ENCODE data around the gene RASA3. TPM values are rescaled to one million over a fixed set of nuclear protein-coding genes. Genes with fewer than 3 reads are reported as not detected.

The RASA3 gene
- total RNA-seq, 4 donors from 2014 or later = 25.0 to 43.1 (median 30.2) TPM

- no peak for TF ChIP-seq POLR2AphosphoS5 (IDR thresholded peaks at IDR 0.05)
- TF ChIP-seq POLR2A (IDR thresholded peaks at IDR 0.05) = no peak
- TF ChIP-seq CTCF (IDR thresholded peaks at IDR 0.05) = no peak
- TF ChIP-seq EP300 (IDR thresholded peaks at IDR 0.05) = no peak
- H3K4me1 ChIP-seq = peaks cover 0 to 34% (median 7%) of the 10 kb centered on the region in 3 donors
- H3K9me3 ChIP-seq = no peaks in the 10 kb centered on the region
- no peaks in the 10 kb centered on the region for H3K36me3 ChIP-seq
- peak; percentile 7 for ATAC-seq
- H3K27ac ChIP-seq = no peak overlapping the region
- H3K4me3 ChIP-seq = no peak overlapping the region
- WGBS, 2 donors (ENCODE audit: low coverage in 1 of 2) = 71 to 85% methylated on average over 3 to 4 of the region's 12 CpGs
- H3K27me3 ChIP-seq = peaks cover 4% of the 10 kb centered on the region
Observed at GRCh38 chr13:113937073-113937472, 195.3 kb downstream of the RASA3 start.

GRCh38 chr13:113936166-113936965 lies 196.1 kb downstream of the RASA3 start:
- peak; percentile 6 for ATAC-seq
- 89 to 93% methylated on average over 12 to 22 of the region's 25 CpGs for WGBS, 2 donors (ENCODE audit: low coverage in 1 of 2)
- TF ChIP-seq POLR2A (IDR thresholded peaks at IDR 0.05) = no peak
- no peak for TF ChIP-seq EP300 (IDR thresholded peaks at IDR 0.05)
- no peak for TF ChIP-seq POLR2AphosphoS5 (IDR thresholded peaks at IDR 0.05)
- no peak for TF ChIP-seq CTCF (IDR thresholded peaks at IDR 0.05)
- peak overlapping the region in 1 of 4 donors; percentile 54 for H3K27ac ChIP-seq
- H3K36me3 ChIP-seq = no peaks in the 10 kb centered on the region
- peaks cover 4% of the 10 kb centered on the region for H3K27me3 ChIP-seq
- H3K4me1 ChIP-seq = peaks cover 0 to 34% (median 7%) of the 10 kb centered on the region in 3 donors
- no peak overlapping the region for H3K4me3 ChIP-seq
- H3K9me3 ChIP-seq = no peaks in the 10 kb centered on the region

GRCh38 chr13:113935001-113935844 lies 197.2 kb downstream of the RASA3 start:
- ATAC-seq = peak; percentile 20
- peak overlapping the region in 3 of 4 donors; percentile 48 to 72 (median 54) for H3K27ac ChIP-seq
- WGBS, 2 donors (ENCODE audit: low coverage in 1 of 2) = 47 to 60% methylated on average over 3 to 6 of the region's 21 CpGs

GRCh38 chr13:113934576-113934975 lies 197.8 kb downstream of the RASA3 start:
- TF ChIP-seq EP300 (IDR thresholded peaks at IDR 0.05) = no peak
- TF ChIP-seq POLR2AphosphoS5 (IDR thresholded peaks at IDR 0.05) = no peak
- TF ChIP-seq POLR2A (IDR thresholded peaks at IDR 0.05) = no peak
- no peak for TF ChIP-seq CTCF (IDR thresholded peaks at IDR 0.05)
- Histone ChIP-seq H3K9me3 (no peaks in the 10 kb centered on the region), H3K4me3 (no peak overlapping the region), H3K4me1 (peaks cover 0 to 46% (median 8%) of the 10 kb centered on the region in 3 donors), H3K27ac (peak overlapping the region in 1 of 4 donors; percentile 72), H3K36me3 (no peaks in the 10 kb centered on the region), H3K27me3 (no peaks in the 10 kb centered on the region)
- no peak for ATAC-seq
- WGBS, 2 donors (ENCODE audit: low coverage in 1 of 2) = 65 to 90% methylated on average over 4 of the region's 14 CpGs

More at GRCh38 chr13:113935001-113935844, 197.2 kb downstream of the RASA3 start:
- Histone ChIP-seq H3K9me3 (no peaks in the 10 kb centered on the region), H3K36me3 (no peaks in the 10 kb centered on the region), H3K27me3 (peaks cover 4% of the 10 kb centered on the region), H3K4me3 (no peak overlapping the region), H3K4me1 (peaks cover 0 to 39% (median 7%) of the 10 kb centered on the region in 3 donors)
- no peak for TF ChIP-seq CTCF (IDR thresholded peaks at IDR 0.05)
- TF ChIP-seq POLR2AphosphoS5 (IDR thresholded peaks at IDR 0.05) = no peak
- no peak for TF ChIP-seq EP300 (IDR thresholded peaks at IDR 0.05)
- TF ChIP-seq POLR2A (IDR thresholded peaks at IDR 0.05) = no peak

All from gastroesophageal sphincter (tissue), 4 donors.